ENCODE data around the gene TANGO2.
A peak's percentile ranks its signal among the peaks of the same experiment; 100 is the strongest.

The TANGO2 gene

DNA sequence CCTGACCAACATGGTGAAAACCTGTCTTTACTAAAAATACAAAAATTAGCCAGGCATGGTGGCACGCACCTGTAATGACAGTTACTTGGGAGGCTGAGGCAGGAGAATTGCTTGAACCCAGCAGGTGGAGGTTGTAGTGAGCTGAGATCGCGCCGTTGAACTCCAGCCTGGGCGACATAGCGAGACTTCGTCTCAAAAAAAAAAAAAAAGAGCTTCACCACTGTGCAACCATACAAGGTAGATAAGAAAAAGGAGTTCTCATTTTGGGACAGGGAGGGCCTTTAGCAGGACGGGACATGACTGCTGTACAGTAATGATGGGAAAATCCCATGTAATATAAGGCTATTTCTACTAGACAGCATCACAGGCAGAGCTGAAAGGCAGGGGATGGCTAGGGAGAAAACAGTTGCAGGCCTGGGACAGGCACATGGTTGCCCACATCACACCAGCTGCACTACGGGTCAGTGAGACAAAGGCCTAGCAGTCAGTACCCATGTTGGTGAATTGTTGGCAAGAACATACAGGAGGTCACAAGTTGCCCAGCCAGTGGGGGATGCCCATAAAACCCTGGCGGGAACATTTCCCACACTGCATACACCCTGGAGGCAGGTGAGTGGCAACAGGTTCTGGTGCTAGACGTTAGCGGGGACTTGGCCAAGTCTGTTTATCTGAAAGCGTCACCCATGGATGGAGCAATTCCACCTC is 5.4 kb downstream of the TANGO2 start:
- no peak for DNase-seq (ENCODE audit: low spot score)

DNA sequence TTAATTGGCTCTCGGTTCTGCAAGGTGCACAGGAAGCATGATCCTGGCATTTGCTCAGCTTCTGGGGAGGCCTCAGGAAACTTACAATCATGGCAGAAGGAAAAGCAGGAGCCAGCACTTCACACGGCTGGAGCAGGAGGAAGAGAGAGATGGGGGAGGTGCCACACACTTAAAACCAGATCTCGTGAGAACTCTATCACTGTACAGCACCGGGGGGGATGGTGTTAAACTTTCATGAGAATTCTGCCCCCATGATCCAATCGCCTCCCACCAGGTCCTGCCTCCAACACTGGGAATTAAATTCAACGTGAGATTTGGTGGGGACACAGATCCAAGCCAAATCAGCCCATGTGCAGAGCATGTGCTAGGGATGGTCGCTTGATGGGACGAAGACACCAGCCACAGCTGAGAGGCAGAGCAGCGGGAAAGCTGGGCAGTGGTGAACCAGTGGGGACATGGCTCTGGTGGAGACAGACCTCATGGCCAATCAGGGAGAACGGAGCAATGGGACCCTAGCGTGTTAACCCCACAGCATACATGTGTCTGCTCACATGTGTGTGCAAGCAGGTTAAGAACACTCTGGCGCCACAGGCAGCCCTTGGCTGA is 6.2 kb downstream of the TANGO2 start:
- DNase-seq (ENCODE audit: low spot score): no peak

DNA sequence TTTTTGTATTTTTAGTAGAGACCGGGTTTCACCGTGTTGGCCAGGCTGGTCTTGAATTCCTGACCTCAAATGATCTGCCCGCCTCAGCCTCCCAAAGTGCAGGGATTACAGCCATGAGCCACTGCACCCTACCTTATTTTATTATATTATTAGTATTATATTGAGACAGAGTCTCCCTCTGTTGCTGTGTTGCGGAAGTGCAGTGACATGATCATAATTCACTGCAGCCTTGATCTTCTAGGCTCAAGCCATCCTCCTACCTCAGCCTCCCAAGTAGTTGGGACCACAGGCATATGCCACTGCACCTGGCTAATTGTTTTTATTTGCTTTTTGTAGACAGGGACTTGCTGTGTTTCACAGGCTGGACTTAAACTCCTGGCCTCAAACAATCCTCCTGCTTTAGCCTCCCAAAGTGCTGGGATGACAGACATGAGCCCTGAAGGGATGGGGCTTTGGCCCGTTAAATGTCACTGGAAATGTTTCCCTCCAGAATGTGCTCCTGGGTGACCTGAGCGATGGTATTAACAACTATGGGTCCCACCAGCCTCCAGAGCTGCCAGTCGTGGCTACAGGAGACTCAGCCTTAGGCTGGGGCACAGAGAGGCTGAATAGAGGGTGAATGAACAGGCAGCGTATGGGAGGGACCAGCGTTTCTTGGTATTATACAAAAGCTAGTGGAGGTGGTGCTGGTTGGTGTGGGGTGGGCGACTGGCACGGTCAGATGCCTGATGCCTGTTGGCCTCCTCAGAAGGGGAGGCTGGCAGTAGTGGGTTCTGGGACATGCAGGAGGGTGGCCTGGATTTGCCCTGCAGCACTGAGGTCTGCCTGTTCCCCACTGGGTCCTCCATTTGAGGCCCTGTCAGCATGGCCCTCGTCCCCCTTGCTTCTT is 7.3 kb downstream of the TANGO2 start:
- DNase-seq (ENCODE audit: low spot score): no peak

DNA sequence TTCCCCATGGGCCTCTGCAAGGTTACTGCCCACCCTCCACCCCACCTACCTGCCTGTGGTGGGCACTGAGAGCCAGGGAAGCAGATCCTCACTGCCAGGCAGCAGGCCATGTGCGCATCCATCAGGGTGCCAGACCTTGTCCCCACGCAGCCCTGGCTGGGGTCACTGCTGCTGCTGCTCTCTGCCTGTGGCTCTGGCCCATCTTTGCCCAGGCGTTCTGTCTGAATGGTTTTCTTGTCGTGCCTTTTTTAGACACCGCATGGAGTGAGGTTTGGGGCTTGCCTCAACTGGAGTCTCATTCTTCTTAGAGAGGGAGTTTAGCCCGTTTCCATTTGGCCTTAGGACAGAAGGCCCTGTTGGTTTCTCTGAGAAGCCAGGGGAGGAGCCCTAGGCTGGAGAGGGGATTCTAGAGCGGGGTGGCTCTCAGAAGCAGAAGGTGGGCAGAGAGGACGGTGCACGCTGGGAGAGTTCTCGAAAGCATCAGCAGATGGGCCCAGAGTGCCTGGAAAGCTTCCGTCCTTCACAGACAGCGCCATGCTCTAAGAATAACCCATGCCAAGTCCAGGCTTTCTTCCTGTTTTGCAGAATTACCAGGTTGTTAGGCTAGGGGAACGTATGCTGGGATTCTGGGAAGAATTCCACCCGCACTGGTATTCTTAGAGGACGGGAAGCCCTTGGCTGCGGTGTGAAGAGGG is 8.1 kb downstream of the TANGO2 start:
- no peak for DNase-seq (ENCODE audit: low spot score)

DNA sequence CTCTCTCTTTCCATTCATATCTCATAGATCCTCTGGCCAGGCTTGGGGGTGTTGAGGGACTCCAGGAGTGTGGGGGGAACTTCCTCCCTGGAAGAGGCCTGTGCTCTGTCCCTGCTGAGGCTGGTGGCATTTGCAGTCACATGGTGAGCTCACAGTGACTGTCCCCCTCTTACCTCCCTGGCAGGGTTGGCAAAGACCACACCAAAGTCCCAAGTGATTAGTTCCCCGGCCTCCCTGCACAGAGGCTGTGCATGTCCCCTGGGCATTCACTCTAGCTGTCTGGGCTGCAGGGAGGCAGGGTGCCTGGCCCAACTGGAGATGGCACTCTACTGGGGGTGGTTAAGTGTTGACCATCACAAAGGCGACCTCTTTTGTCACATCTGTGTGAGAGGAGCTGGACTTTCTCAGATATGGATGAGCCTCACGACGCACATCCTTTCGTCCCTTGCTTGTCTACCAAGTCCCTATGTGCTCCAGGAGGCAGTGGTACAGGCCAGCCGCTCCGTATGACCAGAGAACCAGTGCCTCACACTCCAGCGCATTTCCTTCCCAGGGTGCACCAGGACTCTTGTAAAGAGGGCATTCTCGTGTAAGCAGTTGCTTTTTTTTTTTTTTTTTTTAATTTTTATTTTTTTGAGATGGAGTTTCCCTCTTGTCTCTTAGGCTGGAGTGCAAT is 8.8 kb downstream of the TANGO2 start:
- DNase-seq (ENCODE audit: low spot score): no peak

DNA sequence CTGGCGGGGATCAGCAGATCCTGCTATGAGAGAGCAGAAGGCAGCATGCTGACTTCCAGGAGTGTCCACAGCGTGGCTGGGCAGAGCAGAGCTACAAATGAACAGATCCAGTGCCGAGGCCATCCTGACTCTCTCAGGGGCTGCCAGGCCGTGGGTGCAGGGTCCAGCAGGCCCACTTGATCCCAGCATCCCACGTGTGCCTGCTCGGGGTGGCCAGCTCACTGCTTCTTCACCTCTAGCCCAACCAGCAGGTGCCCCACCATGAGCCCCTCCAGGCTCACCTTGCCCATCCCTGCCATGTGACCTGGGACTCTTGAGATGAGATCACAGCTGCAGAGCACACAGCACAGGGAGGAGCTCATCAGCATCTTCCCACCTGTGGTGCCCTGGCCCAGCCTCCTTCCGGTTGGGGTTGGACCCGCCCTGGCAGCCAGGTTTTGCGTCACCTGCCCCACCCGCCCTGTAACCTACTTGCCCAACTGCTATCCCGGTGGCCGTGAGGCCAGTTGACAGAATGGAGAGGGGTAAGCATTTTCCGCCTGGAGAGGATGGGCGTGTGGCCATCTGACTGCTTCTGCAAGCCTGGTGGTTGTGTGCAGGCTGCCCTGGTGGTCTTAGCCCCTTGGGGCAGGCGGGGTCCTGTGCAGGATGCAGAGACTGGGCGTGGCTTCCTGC is 11.0 kb downstream of the TANGO2 start:
- DNase-seq (ENCODE audit: low spot score): no peak

DNA sequence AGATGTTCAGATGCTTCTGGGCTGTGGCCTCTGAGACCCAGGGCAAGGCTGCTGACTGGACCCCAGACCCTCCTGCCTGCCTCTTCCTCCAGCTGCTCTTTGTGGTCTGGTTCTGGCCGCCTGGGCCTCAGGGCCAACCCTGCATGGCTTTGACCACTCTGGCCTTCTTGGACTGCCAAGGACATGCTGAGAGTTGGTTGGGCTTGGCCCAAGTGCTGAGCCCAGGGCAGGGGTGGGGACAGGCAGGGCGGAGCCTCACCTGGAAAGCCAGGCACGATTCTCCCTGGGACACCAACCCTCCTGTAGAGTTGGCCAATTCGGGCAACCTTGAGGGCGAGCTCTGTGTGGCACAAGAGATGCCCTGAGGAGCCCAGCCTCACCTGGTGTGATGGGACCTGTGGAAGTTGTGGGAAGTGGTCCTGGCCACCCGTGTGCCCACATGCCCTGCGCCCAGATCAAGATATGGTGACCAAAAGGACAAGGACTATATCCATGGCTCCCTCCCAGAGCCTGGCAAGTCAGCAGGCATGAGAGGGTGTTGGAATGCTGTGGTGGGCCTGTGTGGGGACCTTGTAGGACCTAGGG is 11.6 kb downstream of the TANGO2 start:
- DNase-seq (ENCODE audit: low spot score): no peak

DNA sequence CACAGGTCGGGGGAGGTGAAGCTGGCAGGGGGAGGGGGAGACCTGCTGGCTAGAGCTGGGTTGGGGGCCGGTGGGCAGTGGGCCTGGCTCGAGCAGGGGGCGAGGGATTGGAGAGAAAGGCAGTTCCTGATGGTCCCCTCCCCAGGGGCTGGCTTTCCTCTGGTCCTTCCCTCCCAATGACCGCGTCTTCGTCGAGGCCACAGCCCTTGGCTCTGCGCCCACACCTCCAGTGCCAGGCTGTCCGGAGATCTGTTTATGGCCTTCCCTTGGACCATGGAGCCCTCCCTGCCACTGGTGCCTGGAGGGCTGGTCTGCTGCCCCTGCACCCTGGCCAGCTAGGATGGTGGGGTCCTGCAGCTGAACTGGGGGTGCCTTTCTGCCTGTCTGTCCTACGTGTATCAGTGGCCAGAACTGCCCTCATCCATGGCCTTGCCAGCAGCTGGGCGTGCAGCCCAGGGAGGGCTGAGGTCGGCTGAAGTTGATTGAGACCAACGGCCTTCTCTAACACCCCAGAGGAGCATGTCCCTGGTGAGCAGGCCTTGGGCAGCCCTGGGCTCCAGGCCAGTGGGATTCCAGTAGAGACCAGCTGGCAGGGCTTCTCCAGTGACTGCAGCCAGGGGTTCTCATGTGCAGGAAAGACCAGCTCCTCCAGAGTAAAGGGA is 12.3 kb downstream of the TANGO2 start:
- no peak for DNase-seq (ENCODE audit: low spot score)

DNA sequence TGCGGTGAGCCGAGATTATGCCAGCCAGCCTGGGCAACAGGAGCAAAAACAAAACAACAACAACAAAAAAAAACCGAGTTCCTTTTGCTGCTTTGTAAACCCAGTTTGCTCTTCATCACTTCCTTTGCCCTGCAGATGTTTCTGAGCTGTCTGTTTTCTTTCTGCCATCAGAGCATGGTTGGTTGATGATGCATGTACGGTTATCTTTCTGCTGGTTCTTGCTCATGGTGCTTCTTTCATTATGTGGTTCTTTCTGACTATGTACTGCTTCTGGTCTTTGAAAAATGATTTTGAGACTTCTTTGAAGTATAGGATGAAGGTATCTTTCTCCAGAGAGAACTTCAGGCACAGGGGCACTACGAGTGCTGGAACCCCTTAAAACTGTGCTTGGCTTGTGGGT is 13.2 kb downstream of the TANGO2 start:
- DNase-seq (ENCODE audit: low spot score): peak; percentile 50

DNA sequence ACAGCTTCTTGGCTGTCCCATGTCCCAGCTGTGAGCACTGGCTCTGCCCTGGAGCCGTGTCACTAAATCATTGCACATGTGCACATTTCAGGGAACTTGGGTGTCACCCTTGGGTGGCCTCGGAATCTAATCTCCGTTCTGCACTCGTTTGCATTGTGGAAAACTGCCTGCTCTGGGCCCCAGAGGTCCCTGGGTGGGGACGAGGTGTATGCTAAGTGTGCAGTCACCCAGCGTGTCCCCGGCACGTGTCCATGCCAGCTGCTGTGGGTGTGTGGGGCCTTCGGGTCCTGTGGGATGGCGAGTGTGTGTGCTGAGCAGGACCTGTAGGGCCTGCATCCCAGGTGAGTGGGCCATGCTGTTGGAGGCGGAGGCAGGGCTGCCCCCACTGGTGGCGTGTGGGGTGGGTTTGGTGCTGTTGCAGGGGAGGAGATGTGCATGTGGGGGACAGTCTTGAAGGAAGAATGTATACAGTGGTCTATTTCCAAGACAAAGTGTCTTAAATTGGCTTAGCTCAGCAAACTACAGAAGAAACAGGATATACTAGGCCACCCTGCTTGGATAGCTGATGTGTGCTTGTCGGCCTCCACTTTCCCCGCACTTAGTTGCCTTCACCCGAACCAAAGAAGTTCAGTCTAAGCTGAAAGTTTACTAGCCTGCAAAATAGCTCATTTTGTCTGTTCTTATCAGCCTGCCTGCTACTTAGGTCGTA is 14.6 kb downstream of the TANGO2 start:
- DNase-seq (ENCODE audit: low spot score): no peak

DNA sequence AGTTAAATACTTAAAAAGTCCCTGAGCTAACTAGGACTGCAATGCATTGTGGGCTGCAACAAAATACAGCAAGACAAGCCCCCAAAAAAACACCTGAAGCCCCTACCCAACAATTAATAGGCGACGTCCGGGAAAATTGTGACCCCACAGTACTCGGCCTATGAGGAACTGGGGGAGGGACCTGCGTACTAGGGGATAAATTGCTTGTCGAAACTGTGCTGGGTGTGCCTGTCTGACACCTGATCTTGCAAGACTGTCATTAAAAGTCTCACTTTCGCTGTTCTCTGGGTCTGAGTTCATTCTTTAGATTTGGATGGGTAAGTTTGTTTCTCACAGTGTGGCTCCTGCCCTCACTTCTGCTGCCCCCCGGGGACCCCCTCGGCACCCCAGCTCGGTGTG is 15.2 kb downstream of the TANGO2 start:
- no peak for DNase-seq (ENCODE audit: low spot score)

DNA sequence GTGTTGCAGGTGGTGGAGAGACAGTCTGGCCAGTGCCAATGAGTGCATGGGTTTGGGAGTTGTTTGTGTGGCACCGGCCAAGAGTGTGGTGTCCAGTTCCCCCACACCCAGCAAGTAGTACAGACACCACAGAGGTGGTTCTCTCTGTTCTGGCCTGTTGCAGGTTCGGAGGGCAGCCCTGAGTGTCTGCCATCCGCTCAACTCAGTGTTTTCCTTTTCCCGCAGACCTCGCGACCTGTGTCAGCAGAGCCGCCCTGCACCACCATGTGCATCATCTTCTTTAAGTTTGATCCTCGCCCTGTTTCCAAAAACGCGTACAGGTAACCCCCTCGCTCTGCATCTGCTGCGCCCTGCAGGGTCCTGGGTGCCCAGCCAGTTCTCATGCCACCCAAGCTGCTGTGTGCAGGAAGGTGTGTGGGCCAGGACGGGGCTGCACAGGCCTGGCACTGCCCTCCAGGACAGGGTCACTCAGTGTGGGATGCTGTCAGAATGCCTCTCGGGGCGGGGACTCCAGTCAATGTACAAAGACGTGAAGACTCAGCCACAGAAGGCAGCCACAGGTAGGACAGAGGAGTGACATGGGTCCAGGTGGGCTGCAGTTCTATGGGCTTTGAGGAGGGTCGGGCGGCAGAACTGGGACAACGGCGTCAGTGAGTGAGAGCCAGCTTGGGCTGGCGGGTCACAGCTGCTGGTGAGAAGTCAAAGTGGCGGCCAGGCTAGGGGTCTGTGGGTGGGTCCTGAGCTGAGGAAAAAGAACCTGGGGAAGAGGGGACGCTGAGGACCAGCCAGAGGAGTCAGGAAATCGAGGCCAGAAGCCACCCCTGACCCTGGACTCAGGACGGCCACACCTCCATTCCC is 15.9 kb downstream of the TANGO2 start:
- no peak for DNase-seq (ENCODE audit: low spot score)

DNA sequence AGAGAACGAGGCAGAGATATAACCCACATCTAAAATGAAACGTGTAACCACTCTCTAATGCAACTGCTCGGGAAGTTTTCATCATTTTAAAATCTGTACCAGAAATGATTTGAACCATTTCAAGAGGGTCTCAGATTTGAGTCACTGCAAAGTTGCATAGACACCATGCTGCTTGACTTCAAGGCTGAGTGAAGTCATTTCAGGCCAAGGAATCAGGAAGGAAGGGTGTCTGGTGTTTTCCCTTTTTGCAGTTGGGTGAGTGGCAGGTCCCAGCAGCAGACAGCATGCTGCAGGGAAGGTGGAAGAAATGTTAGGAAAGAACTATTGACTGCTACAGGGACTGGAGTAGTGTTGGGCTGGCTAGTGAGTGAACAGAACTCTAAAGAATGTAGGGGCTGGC is 16.5 kb downstream of the TANGO2 start:
- DNase-seq (ENCODE audit: low spot score): no peak

DNA sequence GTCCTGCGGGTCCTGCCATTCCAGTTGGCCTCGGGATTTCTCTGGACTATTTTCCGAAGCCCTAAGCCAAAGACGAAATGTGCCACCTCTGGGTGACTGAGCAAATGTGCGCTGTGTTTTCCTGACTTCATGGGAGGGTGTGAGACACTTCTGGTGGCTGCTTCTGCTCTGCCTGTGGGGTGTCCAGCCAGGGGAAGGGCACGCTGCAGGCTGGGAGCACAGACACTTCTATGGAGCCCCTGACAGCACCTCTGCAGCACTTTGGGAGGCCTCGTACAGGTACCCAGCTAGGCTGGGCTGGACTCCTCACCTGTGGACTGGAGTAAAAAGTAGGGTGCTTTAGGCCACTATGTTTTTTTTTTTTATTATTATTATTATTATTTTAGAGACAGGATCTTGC is 17.7 kb downstream of the TANGO2 start:
- no peak for DNase-seq (ENCODE audit: low spot score)

DNA sequence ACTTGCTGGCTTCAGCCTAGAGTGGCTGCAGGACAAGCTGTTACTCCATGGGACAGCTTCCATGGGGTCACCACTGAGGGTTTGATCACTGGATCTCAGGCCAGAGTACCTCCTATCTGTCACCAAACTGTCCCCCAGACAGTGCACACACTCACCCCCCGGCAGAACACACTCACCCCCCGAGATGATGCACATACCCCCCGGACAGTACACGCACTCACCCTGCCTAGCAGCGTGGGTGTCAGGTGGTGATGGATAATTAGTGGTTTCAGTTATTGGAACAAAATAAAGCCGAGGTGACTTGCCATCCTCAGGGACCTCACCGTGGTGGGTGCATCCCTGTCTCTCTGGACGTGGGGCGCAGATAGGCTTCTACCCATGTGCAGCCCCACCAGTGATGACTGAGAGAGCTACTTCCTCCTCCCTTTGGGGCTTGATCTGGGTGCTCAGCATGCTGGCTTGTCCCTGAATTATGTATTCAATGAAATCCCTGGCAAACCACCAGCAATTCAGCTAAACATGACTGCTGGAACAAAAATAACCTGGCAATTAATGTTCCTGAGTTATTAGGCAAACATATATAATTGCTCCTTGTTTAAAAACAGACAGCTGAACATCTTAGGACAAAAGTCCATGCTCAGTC is 18.9 kb downstream of the TANGO2 start:
- no peak for DNase-seq (ENCODE audit: low spot score)

DNA sequence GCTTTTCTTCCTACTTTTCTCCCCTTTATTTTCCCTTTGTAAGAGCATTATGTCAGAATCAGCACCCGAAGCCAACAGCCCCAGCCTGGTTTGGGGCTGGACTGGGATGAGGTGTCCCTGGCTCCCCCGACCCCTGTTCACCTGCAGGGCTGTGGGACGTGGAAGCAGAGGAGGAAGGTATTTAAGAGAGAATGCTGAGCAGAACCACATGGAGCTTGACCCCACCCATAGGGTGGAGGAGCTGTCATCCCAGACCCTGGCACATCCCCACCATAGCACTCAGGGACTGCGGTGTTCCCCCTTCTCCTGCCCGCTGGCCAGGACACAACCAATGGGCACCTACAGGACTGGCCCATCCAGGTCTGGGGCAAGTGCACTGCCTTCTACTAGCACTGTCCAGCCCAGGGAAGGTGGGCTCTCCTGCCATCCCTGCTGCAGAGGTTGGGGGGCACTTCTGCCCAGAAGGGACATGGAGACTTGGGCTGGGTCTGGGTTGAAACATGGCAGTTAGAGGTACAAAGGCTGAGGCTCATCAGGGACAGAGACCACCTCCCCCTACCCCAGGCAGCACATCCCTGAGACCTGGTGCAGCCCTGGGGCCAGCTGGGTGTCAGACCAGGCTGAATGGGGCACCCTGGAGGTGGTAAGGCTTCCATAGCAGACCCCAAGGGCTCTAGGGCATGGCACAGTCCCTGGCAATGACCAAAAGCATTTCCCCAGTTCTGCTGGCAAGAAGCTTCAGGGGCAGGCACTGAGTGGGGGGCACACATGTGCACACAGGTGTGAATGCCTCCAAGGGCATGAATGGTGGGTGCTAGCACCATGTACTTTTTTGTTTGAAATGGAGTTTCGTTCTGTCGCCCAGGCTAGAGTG is 19.7 kb downstream of the TANGO2 start:
- no peak for DNase-seq (ENCODE audit: low spot score)
